Measurements from ENCODE around the gene FLT3LG.

The FLT3LG gene, protein sequence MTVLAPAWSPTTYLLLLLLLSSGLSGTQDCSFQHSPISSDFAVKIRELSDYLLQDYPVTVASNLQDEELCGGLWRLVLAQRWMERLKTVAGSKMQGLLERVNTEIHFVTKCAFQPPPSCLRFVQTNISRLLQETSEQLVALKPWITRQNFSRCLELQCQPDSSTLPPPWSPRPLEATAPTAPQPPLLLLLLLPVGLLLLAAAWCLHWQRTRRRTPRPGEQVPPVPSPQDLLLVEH

DNA sequence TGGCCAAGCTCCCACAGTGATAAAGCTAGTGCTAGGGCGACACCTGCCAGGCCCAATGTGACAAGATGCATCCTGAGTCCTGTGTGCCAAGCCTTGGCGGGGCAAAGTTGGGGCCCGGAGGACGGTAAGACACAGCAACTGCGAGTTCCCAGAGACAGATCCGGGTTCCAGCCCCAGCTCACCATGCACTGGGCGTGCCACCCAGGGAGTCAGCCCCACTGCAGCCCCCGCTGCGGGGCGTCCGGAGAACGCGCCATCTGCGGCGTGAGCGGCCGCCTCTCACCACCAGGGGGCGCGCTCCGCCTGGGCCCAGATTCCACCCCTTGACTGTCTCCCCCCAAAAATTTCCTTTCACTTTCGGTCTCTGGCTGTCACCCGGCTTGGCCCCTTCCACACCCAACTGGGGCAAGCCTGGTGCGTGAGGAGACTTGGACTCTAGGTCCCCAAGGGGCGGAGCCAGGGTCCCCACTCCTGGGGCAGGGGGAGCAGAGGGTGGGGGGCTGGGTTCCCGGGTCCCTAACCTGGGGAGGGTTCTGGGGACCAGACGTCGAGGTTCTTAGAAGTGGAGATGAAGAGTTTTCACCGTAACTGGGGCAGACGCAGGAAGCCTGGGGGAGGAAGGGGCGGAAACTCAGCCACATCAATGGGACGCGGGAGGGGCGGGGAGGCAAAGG is at the start of gene FLT3LG:
Gene FLT3LG, plus strand, starts transcription at position 348 of the 674 bp plus-strand sequence. CDS start 425 bp downstream, outside the sequence.
- DNase-seq, result no peak

DNA sequence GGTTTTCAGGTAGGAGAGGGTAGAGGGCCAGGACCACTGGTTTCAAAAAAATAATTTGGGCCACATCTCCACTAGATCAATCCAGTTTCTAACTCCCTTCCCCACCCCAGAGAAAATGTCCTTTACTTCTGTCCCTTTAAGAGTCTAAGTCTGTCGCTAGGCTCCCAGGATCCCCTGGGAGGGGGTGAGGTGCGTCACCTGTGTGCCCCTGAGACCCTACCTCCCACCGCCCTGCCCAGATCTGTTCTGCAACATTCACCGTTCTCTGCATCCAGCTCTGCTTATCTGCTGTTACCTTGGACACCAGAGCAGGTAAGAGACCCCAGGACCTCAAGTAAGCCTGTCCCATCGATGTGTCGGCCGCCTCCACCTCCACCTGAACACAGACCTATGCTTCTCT is 48.8 kb upstream of the FLT3LG start, which contains the start of gene GFY:
Gene GFY, plus strand, starts transcription at position 211 of the 400 bp plus-strand sequence. CDS start 1,043 bp downstream, outside the sequence.
- DNase-seq, result no peak

DNA sequence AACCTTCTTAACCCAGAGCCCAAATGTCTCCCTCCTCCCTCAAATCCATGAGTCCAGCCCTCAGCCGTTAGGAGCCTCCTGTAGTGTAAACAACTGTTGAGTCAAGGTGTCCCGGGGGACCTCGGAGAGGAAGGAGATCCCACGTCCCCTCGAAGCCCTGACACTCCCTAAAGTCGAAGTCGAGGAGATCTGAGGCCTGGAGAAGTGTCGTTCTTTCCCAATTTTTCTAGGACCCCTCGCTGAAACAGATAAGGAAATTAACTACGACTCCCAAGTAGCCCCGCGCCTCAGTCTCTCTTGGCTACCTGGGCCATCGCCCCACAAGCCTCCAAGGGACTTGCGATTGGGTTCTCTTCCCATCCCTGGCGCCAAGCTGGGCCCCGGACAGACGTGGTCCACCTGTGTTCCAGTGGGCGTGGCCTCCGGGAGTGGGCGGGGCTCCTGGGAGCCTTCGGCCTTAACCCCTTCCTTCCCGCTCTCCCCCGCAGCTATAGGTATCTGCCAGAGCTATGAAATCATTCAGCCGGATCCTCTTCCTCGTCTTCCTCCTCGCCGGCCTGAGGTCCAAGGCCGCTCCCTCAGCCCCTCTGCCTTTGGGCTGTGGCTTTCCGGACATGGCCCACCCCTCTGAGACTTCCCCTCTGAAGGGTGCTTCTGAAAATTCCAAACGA is 48.0 kb upstream of the FLT3LG start:
- DNase-seq, result no peak

DNA sequence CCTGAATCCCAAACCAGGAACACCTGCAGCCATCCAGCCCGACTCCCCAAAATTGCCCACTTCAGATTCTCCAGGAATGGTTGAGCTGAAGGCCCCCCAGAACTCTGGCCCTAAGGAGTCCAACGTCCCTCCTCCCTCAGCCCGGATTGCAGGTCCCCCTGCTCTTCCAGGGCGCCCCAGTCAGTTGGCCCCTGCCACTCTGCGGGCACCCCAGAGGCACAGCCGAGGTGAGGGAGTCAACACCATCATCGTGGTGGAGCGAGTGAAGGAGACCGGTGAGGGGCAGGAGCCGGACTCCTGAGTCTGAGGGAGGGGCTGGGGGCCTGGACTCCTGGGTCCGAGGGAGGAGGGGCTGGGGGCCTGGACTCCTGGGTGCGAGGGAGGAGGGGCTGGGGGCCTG is 46.7 kb upstream of the FLT3LG start:
- no peak for DNase-seq

DNA sequence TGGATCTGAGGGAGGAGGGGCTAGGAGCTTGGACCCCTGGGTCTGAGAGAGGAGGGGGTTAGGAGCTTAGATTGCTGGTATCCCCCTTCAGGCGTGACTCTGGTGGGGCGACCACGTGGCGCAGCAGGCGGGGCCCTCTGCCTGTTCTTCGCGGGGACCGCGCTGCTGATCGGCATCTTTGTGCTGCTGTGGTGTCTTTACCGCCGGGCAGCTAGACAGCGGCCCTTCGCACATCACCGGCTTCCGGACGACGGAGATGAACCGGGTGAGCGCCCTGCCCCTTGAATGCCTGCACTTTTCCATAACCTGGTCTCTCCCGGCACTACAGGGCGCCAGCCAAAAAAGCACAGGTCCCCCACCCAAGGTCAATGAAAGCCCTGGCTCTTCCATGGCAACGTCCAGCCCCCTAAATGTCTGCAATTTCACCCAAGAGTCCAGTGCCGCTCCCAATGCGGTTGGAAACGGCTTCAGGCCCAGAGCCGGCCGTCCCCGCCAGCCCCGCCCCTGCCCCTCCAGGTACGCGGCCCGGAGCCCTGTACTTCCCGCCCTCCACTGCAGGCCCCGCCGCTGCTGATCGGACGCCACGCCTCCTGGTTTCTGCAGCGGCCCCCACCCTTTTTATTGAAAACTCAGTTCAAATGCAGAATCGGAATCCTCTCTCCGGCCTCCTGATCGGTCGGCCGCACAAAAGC is 46.0 kb upstream of the FLT3LG start:
- DNase-seq, result no peak

DNA sequence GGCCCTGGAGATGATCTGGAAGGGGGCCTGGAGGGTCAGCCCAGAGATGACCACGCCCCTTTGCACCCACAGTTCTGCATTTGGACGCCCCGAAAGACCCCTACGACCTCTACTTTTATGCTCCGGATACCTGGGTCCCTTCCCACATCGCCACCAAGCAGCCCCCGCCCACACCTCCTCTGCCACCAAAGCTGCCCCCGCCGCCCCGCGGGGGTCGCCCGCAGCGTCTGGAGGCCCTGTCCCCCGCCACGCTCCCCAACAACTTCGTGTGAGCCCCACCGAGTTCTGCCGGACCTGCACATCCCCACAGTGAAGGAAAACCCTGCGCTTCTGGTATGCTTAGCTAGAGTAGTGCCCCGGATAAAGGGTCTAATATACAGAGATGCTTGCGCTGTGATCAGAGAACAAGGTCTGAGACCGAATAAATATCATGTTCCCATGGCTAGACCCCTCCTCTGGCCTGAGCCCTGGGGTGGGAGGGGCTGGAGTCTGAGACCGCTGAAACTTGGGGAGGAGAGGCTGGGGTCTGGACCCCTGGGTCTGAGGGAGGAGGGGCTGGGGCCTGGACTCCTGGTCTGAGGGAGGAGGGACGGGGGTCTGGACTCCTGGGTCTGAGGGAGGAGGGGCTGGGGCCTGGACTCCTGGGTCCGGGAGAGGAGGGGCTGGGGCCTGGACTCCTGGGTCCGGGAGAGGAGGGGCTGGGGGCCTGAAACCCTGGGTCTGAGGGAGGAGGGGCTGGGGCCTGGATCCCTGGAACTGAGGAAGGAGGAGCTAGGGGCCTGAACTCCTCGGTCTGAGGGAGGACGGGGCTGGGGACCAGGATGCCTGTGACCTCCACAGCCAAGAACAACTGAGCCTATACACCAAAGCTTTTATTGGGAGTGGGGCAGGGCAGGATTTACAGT is 45.2 kb upstream of the FLT3LG start:
- DNase-seq, result no peak

DNA sequence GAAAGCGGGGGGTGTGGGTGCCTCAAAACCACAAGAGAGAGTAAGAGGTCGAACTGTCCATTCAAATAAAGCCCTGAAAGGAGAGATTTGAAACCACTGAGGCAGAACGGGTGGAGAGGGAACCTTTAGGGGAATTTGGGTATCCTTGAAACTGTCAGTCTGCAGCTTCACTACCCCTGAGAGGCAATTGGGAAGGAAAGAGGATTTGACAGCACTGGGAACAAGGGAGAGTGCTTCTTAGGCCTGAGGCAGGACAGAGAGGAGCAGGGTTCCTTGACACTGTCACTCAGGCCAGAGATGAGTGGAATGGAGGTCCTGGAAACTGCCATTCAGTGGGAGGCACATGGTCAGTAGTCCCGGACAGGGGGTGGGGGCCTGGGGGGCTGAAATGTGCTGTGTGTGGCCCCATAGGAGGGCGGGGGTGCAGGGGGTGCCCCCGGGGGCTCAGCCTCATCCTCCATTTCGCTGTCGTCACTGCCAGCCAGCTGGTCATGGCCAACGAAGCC is 43.8 kb upstream of the FLT3LG start:
- no peak for DNase-seq

DNA sequence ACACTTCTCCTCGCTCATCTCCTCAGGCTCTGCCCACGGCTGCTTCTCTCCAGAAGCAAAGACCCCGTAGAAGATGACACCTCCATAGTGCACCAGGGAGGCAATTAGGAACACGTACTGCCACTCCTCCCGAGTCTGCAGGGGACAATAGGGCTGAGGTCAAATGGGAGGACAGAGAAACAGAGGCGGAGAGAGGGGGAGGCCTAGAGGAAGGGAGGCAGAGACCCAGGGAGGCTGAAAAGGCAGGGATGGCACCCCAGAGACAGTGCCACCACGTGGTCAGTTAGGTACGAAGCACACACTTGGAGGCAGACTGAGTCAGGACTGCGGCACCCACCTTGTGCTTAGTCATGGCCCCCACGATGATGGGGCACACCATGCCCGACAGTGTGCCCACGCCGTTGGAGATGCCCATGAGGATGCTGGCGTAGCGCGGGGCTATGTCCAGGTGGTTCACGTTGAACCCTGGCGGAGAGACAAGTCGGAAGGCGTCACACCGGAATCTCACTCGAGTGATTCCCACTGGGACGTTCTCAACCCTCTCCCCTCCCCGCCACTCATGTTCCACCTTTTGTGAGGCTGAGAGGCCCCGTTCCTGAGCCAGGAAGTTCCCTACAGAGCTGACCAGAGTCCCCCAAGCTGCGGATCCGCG is 43.2 kb upstream of the FLT3LG start:
- DNase-seq, result no peak

DNA sequence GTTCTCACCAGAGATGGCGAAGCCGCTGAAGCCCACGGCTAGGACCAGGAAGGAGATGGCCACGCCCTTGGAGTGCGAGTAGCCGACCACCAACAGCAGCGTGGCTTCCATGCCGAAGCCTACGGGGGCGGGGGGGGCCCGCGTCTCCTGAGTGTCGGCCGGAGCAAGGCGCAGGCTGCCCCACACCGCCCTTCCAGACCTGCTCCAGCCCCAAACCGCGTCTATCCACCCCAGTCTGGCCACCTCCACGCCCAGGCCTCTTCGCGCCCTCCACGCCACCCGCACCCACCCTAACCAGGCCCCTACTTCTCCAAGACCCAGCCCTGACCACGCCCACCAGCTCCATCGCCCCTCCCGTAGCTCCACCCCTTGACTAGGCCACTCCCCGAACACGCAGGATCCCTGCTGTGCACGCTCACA is 42.7 kb upstream of the FLT3LG start:
- no peak for DNase-seq

DNA sequence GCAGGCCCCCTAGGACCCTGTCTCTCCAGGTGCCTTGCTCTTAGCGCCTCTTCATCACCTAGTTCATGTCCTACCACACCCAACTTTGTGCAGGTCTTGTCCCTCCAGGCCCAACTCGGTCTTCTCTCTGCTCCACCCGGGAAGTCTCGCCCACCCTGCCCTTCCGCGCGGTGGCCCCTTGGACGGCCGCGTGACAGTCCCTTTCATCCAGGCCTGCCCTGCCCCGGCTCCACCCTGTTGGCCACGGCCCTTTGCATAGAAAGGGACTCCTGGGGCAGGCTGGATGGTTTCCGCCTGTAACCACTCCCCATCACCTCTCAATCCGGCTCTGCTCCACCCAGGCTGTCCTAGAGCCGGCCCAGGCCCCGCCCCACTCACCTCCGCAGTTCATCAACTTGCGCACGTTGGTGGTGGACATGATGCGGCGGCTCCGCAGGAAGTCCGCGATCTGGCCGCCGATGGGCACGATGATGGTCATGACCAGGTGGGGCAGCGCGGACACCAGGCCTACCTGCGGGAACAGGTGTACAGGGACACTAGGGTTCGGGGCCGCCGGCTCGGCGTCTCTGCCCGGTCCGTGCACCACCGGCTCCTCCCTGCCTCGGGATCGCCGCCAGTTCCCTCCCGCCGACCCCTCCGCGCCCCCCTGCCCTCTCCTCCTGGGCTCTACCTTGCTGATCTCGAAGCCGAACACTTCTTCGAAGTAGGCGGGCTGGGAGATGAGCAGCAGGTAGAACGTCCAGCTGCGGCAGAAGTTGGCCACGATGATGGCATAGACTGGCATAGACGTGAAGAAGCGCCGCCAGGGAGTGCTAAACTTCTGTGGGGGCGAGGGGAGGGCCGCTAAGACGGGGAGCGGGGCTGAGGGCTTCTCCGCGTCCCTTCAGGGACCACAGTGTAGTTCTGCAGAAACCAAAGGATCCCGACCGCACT is 41.6 kb upstream of the FLT3LG start:
- no peak for DNase-seq

DNA sequence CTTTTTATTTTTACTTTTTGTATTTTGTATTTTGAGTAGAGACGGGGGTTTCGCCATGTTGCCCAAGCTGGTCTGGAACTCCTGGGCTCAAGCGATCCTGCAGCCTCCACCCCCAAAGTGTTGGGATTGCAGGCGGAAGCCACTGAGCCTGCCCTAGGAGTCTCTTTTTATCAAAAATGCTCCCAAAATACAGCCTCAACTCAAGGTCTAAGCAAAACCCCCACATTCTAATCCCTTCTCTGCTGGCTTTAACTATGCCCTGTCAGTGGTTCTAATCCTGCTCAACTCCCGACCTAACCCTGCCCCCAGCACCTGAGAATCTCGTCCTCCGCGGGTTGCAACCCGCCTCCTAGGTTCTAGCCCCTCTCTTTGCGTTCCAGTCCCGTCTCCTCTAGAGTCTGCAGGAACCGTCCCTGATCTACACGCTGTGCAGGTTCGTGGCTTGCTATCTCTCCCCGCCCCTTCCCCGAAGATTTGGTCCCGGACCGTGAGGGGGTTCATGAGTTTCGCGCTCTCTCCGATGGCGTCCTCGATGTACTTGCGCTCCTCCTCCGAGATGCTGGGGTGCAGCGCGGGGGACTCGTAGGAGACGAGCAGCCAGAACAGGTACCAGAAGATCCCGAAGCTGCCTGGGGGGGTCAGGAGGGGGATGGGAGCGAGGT is 40.6 kb upstream of the FLT3LG start:
- no peak for DNase-seq

DNA sequence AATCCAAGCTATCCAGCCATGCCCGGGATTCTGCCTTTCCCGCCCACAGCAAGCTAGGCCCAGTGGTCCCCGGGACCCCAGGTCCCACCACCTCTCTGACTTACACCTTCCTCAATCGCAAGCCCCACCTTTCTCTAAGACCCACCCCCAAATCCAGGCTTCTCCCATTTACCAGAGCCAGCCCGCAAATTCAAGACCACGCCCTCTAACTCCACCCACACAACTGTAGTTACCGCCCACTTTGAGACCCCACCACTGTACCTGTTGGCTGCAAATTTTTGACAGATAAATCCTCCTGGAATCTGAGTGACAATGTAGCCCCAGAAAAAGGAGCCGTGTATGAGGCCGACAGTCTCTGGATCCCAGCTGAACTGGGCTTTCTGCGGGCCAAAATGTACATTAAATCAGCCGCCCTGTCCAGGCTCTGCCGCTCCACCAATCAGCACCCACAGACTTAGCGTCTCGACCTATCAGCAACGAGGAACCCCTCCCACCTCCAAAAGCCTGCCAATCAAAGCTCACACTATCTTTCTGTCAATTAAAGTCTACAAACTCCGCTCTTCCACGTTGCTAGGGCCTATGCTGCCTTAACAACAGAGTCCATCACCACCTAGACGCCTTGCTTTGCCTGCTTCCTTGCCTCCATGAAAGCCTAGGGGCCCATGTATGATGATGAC is 39.0 kb upstream of the FLT3LG start:
- peak in 1 of 2 experiments; percentile 23 for DNase-seq

DNA sequence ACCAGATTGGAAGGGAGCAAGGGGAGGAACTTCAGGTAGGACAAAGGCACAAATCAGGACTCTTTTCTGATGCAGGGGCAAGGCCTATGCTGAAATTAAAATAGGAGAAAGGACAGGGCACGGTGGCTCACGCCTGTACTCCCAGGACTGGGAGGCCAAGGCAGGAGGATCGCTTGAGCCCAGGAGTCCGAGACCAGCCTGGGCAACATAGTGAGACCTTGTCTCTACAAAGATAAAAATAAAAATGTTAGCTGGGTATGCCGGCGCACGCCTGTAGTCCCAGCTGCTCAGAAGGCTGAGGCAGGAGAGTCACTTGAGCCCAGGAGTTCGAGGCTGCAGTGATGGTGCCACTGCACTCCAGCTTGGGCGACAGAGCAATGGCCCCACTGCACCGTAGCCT is 38.3 kb upstream of the FLT3LG start:
- no peak for DNase-seq

DNA sequence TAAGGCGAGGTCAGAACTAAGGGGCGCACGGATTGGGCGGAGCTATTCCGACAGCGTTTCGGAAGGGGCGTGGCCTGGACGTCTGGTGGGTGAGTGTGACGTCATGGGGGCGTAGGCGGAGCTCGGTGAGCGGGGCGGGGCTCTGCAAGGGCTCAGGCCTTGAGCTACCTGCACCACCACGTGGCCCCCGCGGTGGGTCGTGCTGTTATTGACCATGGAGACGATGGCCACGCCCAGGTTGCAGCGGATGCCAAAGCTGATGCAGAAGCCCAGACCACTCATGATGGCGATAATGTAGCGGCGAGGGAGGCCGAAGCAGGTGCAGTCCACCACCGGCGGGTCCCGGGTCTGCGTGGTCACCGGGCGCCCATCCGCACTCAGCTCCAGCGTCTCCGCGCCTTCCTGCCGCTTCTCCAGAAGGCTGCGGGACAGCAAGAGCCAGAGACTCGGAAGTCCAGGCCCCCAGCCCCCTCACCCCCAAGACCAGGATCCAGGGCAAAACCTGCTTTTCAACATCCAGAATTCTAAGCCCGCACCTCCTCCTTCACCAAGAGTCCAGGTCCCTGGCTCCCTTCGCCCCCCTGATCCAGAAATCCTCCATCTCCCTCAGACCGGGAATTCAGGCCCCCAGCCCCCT is 37.5 kb upstream of the FLT3LG start:
- DNase-seq, result peak in 1 of 2 experiments; percentile 26

DNA sequence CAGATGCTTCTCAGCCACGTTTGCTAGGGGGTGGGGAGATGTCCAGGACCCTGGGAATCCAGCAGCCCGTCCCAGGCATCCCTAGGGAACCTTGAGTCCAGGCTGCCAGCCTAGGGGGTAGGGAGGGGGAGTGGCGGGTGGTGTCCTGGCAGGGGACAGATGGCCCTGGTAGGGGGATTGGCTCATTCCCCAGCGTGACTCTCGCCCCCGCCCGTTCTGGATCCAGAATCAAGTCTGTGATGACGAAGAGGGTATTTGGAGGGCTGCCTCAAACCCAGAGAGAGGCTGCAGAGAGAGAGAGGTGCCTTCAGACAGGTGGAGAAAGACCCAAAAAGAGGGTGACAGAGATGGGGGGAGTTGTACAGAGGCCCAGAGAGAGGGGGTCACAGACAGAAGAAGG is 36.8 kb upstream of the FLT3LG start:
- DNase-seq, result peak in 1 of 2 experiments; percentile 90

DNA sequence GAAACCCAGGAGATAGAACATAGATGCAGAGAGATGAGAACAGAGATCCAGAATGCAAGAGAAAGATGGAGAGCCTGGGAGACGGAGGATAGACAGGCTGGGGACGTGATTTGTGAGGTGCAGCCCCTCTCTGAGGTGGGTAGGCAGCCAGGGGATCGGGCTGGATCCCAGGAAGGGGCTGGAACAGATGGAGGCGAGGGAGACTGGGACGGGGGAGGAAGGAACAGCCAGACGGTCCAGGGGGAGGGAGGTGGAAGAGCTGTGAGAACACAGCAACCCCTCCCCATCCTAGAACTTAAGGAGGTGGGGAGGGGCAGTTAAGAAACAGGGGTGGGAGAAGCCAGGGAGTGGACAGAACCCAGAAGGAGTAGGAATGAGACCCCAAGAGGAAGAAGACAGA is 35.8 kb upstream of the FLT3LG start:
- DNase-seq, result no peak

DNA sequence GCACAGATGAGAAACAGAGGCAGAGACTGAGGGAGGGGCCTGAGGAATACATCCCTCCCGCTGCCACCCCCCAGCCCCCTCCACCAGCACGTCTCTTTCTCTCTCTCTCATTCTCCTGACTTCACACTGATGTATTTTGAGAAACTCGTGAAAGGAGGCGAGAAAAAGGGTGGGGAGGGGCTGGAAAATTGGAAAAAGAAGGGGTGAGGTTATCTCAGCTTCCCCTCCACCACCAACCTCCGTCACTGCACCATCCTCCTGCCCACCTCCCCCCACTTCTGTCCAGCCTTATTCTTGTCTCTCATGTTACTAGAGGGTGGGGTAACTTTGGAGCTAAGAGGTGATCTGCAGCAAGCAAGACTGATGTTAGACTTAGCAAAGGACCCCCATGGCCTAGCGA is 34.2 kb upstream of the FLT3LG start:
- DNase-seq, result no peak

DNA sequence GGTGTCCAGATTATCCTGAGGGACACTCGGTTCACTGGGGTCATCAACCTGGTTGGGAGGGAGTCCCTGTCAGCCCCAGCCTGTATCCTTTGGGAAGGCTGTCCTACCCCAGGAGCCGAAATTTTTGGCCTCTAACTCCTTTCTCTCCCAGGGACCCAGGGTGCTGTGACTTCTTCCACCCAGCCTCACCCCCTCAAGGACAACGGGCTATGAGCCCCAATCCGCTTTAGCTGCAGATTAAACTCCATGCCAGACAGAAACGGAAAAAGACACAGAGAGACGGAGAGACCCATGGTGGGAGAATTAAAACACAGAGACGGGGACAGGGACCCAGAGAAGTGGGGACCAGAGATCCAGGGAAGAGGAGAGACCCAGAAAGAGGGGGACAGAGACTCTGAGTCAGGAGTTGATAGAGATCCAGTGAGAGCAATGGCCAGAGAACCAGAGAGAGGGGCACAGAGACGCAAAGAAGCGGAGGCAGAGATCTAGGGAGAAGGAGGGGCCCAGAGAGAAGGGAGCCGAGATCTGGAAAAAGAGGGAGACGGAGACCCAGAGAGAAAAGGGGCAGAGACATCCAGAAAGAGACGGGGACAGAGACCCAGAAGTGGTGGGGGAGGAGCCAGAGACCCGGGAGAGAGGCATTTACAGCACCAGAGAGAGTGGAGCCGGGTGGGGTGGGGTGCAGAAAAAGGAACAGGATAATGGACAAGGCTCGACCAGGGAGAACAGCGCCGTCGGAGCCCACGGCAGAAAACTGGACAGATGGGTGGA is 33.4 kb upstream of the FLT3LG start:
- DNase-seq, result no peak
